ENCODE results near the gene CRHR1.
A peak's percentile ranks its signal among the peaks of the same experiment; 100 is the strongest.

The CRHR1 gene

GRCh38 chr17:45758544-45758943, 25.6 kb upstream of the CRHR1 start:
- DNase-seq (ENCODE audit: low read depth in 3 of 3), result no peak

- no peak for DNase-seq (ENCODE audit: low read depth in 3 of 3)
Observed at GRCh38 chr17:45759761-45760160, 24.4 kb upstream of the CRHR1 start.

GRCh38 chr17:45761957-45762565, 22.1 kb upstream of the CRHR1 start:
- no peak for DNase-seq (ENCODE audit: low read depth in 3 of 3)

DNA sequence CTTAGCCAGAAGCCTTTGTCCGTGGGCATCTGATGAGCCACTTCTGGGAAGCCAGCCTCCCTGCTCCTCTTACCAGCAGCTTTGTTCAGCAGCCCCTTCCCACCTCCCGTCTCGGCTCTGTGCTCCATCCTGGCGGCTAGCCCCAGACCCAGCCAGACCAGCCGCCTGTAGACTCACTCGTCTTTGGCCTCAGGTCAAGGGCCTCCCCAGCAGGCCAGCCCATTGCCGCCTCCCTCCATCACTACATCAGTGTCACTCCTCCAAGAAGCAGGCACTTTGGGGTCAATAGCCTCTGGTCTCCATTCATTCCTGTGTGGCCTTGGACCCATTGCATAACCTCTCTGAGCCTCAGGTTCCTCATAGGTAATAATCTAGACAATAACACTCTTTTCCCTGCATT, 20.9 kb upstream of the CRHR1 start:
- no peak for DNase-seq (ENCODE audit: low read depth in 3 of 3)

- no peak for DNase-seq (ENCODE audit: low read depth in 3 of 3)
Observed at GRCh38 chr17:45764479-45764878, 19.6 kb upstream of the CRHR1 start.

DNA sequence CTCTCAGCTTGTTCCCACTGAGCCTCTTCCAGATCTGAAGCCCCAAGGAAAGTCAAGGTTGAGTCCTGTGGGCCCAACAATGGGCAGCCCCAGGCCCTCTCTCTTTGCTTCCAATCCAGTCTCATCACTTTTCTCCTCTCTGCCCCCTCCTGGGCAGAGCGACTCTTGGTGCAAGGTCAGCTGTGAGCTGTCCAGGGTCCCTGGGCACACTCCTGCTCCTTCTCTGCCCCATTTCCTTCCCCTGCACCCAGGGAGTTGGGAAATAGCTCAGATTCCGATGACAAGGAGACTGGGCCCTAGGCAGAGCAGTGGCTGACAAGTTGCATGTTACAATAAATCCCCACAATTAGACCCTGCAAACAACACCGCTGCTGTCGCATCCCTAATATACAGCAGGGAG, 16.1 kb upstream of the CRHR1 start:
- DNase-seq (ENCODE audit: low read depth in 3 of 3), result no peak

GRCh38 chr17:45770632-45771270, 13.4 kb upstream of the CRHR1 start:
- no peak for DNase-seq (ENCODE audit: low read depth in 3 of 3)

- no peak for DNase-seq (ENCODE audit: low read depth in 3 of 3)
Observed at GRCh38 chr17:45771271-45771959, 12.7 kb upstream of the CRHR1 start.

- DNase-seq (ENCODE audit: low read depth in 3 of 3), result no peak
Observed at GRCh38 chr17:45775148-45775547, 9.0 kb upstream of the CRHR1 start.

- DNase-seq (ENCODE audit: low read depth in 3 of 3), result no peak
Observed at GRCh38 chr17:45775576-45776011, 8.5 kb upstream of the CRHR1 start.

DNA sequence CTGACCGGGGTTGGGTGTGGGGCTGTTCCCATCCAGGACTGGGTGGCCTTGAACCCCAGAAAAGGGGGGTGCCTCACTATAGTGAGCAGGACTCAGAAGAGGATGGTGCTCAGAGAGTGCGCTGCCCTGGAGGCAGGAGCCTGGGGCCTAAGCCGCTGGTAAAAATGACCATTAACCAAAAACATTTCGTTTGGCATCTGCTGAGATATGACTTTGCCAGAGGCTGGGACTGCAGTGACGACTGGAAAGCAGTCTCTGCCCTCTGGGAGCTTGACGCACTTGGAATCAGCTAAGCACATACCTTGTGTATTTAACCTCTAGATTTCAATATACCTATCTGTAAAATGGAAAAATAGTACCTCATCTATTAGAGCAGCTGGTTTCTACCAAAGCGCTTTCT, 7.2 kb upstream of the CRHR1 start:
- no peak for DNase-seq (ENCODE audit: low read depth in 3 of 3)

DNA sequence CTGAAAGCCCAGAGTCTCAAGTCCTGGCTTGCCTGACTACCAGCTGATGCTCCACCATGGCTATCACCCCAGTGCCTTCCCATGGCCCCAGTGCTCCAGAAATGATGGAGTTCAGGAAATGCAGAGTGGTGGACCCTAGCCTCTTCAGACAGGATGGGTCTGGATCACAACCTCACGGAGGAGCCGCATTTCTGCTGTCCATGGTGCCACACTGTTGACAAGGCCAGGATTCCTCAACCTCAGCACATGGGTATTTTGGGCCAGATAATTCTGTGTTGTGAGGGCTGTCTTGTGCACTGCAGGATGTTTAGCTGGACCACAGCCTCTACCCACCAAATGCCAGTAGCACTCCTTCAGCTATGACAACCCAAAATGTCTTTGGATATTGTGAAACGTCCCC, 6.7 kb upstream of the CRHR1 start:
- DNase-seq (ENCODE audit: low read depth in 3 of 3), result no peak

DNA sequence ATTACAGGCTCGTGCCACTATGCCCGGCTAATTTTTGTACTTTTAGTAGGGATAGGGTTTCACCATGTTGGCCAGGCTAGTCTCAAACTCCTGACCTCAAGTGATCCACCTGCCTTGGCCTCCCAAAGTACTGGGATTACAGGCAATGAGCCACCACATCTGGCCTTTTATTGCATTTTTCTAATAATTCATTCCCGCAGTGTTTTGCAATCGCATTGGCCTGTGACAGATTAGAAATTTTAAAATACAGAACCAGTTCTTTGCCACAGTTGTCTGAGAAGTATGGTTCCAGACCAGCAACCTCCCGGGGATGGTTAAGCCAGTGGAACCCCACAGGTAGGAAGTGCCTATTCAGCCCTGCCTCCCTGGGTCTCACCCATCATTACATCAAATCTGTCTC, 3.2 kb upstream of the CRHR1 start:
- DNase-seq (ENCODE audit: low read depth in 3 of 3), result no peak

DNA sequence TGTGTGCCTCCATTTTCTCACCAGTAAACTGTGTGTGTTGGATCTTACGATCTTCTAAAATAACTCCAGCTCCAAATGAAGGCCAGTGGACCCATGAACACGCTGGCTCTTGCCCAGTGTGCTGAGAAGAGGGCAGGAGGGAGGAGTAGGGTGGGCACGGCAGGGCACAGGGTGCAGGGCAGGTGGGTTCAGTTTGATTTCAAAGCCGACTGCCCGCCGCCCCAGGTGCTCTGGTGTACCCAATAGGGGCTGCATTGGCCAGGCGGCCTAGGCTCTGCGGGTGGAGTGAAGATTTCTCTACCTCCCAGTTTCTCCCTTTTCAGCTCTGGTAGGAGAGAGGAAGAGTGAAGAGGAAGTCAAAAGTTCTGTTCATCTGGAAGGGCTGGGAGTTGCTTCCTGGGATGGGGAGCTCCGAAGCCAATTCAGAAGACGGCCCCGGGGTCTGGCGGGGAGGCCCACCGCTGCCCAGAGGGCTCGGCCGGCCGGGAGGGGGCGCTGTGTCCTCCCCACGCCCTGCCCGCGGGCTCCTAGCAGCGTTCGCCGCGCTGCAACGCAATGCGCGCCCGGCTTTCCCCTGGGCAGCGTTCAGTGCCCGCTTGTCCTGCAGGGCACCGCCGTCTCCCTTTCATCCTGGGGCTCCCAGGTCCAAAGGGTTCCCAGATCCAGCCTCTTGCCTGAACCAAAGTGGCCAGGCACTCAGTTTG, 1.1 kb upstream of the CRHR1 start:
- peak in 1 of 3 experiments; percentile 18 for DNase-seq (ENCODE audit: low read depth in 3 of 3)

- DNase-seq (ENCODE audit: low read depth in 3 of 3), result no peak
Observed at GRCh38 chr17:45783593-45784292, 377 bp upstream of the CRHR1 start.

DNA sequence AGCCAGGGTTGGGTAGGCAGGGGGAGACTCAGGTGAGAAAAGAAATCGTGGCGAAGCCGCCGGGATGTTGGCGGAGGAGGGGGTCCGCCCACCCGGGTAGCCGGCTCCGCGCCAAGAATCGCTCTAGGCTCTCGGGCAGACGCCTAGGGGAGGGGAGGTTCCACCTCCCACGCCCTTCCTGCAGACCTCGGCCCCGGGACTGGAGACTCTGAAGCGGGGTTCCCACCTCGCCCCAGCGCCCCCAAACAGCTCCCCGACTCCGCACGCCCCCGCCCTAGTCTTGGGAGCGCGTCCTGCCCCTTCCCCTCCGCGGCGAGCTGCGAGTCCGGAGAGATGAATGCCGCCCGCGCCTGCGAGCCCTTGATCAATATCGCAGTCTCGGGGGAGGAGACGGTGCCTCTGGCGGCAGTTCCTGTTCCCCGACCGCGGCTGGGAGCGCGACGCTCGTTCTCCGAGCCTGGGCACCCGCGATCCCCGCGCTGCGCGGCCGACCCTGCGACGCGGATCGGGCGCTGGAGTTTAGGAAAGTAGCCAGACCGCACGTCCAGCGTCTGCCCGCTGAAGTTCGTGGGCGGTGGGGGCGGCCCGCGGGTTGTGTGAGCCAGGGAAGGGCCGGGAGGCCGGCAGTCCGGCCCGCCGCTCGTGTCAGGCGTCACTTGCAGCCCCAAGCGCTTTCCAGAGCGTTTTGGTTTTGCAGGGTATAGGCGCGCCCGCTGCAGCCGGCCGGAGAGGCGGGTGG, 790 bp downstream of the CRHR1 start:
- DNase-seq (ENCODE audit: low read depth in 3 of 3), result peak in 1 of 3 experiments; percentile 16

GRCh38 chr17:45785480-45786193, 1.5 kb downstream of the CRHR1 start:
- no peak for DNase-seq (ENCODE audit: low read depth in 3 of 3)

DNA sequence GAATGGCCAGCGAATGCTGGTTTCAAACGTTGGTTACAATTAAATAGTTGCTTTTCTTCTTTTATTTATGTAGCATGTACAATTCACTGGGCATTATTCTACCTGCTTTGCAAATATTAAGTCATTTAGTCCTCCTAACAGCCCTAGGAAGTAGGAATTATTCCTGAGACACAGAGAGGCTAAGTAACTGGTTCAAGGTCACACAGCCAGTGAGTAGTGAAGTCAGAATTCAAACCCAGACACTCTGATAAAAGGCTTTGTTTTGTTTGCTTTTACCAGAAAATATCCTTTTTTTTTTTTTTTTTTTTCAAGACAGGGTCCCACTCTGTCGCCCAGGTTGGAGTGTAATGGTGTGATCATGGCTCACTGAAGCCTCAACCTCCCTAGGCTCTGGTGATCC, 2.2 kb downstream of the CRHR1 start:
- no peak for DNase-seq (ENCODE audit: low read depth in 3 of 3)

- no peak for DNase-seq (ENCODE audit: low read depth in 3 of 3)
Observed at GRCh38 chr17:45787044-45787443, 2.9 kb downstream of the CRHR1 start.

GRCh38 chr17:45787656-45788055, 3.5 kb downstream of the CRHR1 start:
- DNase-seq (ENCODE audit: low read depth in 3 of 3), result no peak

- no peak for DNase-seq (ENCODE audit: low read depth in 3 of 3)
Observed at GRCh38 chr17:45788057-45788456, 3.9 kb downstream of the CRHR1 start.

Measured in stimulated activated CD4-positive, alpha-beta T cell treated with anti-CD3 and anti-CD28 coated beads, TNF-alpha, amount 100 ng/mL, for 4 hours (primary cell).